Upper lobe of left lung (tissue), 4 donors: Measurements from ENCODE around the gene DAPL1.

Experiments
- CTCF ChIP-seq, 6 experiments: fragments of 450-650 bp in 4 of 6; fragments of 200-600 bp in 2 of 6; sonication (generic) in 2 of 6; IDR thresholded peaks; one replicate each; pipeline ENCODE4 v1.5.1; 2016 to 2019; ENCODE audit warnings: antibody characterized with exemption in 6 of 6
- EP300 ChIP-seq, 4 donors: sonication (generic); formaldehyde crosslinking; IDR thresholded peaks; one replicate each; pipeline ENCODE4 v1.5.1; 2017; ENCODE audit warnings: antibody characterized with exemption in 4 of 4, control low read depth in 2 of 4
- POLR2A ChIP-seq, 4 donors: fragments of 450-650 bp; IDR thresholded peaks; one replicate each; pipeline ENCODE4 v1.5.1; 2016 to 2017; ENCODE audit warnings: antibody characterized with exemption in 4 of 4, mild to moderate bottlenecking in 2 of 4
- POLR2AphosphoS5 ChIP-seq, 2 donors: sonication (generic); formaldehyde crosslinking; IDR thresholded peaks; one replicate each; pipeline ENCODE4 v1.5.1; 2017; ENCODE audit warnings: antibody characterized with exemption in 2 of 2

DNA sequence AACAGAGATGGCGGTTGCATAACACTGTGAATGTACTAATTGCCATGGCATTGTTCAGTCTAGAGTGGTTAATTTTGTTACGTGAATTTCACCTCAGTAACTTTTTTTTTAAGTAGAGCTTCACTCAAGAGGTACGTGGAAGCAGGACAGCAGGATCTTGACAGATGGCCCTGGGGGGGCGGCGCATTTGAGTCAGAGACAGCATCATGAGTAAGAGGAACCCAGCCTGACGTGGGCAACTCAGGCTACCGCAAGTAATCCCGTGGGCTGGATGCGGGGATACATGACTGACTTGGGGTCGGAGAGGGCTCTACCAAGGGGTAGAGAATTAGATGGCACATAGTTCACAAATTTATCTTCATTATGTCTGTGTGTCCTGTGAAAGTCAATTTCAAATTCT is 38.1 kb upstream of the DAPL1 start:
- no peak for TF ChIP-seq EP300 (IDR thresholded peaks at IDR 0.05)
- TF ChIP-seq CTCF (IDR thresholded peaks at IDR 0.05), result no peak
- TF ChIP-seq POLR2A (IDR thresholded peaks at IDR 0.05), result no peak
- TF ChIP-seq POLR2AphosphoS5 (IDR thresholded peaks at IDR 0.05), result no peak
